Stimulated activated CD4-positive, alpha-beta T cell treated with anti-CD3 and anti-CD28 coated beads, Interleukin-4, amount 100 ng/mL, for 1 hour (primary cell): Measurements from ENCODE around the gene MOB1B.
"Not testable (repeated sequence)": the region's sequence is repeated elsewhere in the genome, so short reads cannot be mapped to it uniquely, and the experiment has no call there.

Source experiments
- DNase-seq: peaks from one replicate; pipeline ENCODE4 v3.0.0-alpha.2; 2020

The MOB1B gene

DNA sequence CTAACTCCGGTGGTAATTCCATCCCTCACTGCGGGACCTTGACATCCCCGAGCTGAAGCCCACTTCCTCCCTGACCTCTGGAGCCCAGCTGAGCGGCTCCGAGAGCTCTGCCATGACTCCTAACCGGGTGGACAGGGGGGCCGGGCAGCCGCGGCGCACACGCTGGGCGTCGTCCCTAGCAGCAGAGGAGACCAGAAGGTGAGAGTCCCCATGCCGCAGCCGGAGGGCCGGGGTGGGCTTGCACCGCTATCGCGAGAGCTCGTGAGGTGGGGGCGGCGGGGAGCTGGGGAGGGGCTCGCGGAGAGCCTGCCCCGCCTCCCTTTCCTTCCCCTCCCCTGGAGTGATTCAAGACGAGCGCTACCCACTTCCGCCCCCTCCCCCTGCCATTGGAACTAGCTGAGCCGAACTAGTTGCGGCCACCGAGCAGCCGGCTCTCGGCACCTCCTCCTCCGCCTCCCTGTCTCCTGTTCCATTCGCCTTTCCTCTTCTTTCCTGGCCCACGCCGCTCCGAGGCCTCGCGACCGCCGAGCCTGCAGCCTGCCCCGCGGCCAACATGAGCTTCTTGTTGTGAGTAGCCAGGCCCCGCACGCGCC is at the start of gene MOB1B:
MOB1B (plus strand) TSS at position 386 of the 593 bp plus-strand sequence; CDS start at position 554, 168 bp downstream.
- DNase-seq, result peak; percentile 85

- DNase-seq, result no peak
These were observed 46.7 kb upstream of the MOB1B start for GRCh38 chr4:70855464-70855863.

- no peak for DNase-seq
These were observed 43.7 kb upstream of the MOB1B start for GRCh38 chr4:70858454-70858853.

DNA sequence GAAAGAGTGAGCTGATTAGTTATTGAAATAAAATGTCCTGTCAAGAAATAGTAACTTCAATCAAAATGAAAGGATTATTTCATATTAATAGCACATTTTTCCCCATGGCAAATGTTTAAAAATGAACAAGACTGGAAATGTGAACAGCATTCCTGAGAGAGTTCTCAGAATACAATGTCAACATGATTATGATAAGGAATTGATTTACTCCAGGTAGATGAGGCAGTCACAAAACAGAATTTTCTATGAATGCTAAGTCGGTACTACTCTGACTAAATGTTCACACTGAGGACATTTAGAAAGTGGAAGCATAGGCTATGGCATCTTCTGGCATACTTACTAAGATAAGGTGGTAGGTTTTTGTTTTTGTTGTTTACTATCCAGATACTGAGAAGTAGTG is 43.1 kb upstream of the MOB1B start:
- no peak for DNase-seq

- DNase-seq, result no peak
These were observed 38.9 kb upstream of the MOB1B start for GRCh38 chr4:70863099-70863790.

GRCh38 chr4:70868778-70869177 is 33.4 kb upstream of the MOB1B start:
- DNase-seq, result no peak

DNA sequence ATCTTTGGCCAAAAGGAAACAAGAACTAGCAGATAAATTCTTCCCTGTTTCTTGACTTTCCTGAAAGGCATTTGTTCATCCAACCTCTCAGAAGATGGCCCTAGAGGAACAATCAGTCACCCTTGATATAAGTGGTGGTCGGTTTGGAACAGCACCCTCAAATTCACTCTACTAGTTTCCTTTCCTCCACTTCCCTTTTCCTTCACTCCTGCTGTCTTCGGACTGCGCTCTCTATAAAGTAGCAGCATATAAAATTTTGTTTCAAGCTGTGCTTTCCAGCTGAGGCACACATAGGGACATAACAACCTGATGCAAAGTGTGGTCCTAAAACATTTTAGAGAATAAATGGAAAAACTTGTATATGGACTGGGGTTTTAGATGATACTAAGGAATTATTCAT is 29.0 kb upstream of the MOB1B start:
- DNase-seq, result no peak

GRCh38 chr4:70874268-70875156 is 27.7 kb upstream of the MOB1B start:
- no peak for DNase-seq

- no peak for DNase-seq
These were observed 24.6 kb upstream of the MOB1B start for GRCh38 chr4:70877556-70877955.

GRCh38 chr4:70880739-70881138 is 21.4 kb upstream of the MOB1B start:
- no peak for DNase-seq

DNA sequence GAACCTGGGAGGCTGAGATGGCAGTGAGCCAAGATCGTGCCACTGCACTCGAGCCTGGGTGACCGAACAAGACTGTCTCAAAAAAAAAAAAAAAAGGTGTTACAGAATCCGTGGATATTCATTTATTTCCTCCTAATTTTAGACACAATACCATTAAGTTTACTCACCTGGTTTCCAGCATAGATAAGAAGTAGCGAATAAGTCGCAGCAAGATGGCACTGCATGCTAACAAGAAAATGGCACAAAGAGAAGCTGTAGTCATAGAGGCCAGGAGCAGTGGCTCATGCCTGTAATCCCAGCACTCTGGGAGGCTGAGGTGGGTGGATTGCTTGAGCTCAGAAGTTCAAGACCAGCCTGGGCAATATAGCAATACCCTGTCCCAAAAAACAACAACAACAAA is 17.0 kb upstream of the MOB1B start:
- no peak for DNase-seq

DNA sequence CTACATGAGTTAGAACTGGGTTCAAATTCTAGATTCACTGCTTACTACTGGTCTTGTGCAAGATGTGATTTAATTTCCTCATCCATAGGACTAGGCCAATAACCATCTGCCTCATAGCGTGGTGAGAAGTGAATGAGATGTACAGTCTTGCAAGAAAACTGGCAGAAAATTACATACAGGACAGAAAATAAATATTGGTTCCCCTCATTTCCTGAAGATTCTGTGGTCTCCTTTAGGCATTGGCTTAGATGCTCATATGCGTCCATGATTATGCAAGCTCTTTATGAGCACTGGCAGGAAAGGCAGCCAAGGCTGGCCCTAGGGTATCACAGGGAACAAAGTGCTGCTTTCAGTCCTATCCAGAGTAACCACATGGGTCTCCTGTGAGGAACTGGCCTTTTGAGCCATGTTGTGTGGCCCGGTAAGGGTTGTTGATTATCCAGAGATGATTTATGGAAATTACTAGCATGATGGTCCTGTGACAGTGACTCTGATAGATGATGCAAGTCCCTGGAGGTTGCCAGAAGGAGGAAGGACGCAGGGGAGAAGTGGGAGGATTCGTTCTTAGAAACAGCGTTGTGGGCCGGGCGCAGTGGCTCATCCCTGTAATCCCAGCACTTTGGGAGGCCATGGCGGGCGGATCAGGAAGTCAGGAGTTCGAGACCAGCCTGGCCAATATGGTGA is 9.9 kb upstream of the MOB1B start:
- DNase-seq, result no peak

DNA sequence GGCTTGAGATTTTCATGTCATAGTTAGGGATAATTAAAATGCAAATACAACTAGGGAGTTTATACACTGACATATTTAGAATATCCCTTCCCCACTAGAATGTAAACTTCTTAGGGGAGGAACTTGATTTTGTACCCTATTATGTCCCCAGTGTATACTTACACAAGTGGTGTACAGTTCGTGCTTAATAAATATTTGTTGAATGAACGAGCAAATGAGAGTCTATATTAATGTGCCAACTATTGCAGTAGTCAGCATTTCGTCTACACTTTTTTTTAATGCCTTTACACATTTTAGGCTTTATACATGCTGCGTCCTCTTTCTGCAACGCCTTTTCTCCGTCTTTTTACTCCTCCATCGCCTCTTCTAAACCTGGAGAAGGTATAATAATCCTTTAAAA is 8.4 kb upstream of the MOB1B start:
- no peak for DNase-seq

GRCh38 chr4:70895405-70895804 is 6.8 kb upstream of the MOB1B start:
- no peak for DNase-seq

DNA sequence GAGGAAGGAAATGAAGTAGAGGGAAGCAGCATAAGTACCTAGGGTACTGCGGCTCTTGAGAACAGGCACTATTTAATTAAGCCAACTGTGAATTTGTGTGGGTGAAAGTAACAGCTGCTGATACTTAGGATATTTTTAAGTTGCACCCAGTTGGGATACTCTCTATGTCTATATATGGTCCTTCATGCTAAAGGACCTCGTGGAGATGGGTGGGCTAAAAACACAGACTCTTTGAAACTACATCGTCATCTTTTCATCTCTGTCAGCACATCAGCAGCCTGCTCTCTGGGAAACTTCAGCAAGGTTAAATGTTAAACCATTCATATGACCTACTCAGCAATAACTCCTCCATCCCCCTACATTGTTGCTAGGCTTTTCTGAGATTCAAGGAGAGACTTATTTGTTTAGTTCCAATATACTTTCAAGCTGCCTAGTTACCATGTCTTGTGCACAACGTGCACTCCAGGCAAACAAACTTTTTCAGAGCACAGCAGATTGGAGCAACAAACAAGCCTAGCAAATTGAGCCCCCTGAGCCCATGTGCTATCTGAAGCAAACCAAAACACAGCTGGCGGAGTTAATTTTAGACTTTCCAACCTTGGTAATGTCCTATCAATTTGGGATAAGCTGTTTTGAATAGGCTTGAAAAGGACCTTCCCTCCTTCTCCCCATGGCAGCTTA is 6.2 kb upstream of the MOB1B start:
- DNase-seq, result no peak

GRCh38 chr4:70898581-70898980 is 3.6 kb upstream of the MOB1B start:
- not testable (repeated sequence) for DNase-seq

GRCh38 chr4:70901607-70901983 is 574 bp upstream of the MOB1B start:
- DNase-seq, result no peak

DNA sequence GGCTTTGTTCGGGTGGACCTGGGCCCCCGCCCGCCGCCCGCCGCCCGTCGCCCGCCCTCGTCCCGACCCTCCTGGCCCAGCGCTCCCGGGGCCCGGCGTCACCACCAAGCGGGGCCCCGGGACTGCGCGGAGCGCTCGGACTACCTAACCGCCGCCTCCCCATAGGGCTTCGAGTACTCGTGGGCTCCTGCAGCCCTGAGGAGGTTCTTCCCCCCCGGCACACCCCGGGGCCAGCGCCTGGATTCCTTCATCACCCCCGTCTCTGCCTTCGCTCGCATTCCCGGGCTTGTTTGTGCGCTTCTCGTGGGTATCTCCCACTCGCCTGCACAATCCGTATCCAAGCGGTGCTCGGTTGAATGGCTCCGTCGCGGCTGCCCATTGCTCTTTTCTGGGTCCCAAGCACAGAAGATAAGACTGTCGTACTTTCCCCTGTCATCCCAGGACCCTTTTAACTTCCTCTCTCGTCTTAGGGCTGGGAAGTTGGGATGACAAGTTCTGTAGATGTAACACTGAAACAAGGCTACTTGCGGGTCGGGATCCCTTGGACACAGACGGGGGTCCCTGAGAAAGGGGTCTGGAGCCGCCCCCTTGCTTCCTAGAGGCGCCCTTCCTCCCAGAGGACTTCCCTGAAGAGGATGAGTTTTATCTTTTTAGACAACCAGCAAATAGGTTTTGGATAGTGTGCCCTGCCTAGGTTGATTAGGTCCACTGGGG is 565 bp downstream of the MOB1B start:
- DNase-seq, result no peak

DNA sequence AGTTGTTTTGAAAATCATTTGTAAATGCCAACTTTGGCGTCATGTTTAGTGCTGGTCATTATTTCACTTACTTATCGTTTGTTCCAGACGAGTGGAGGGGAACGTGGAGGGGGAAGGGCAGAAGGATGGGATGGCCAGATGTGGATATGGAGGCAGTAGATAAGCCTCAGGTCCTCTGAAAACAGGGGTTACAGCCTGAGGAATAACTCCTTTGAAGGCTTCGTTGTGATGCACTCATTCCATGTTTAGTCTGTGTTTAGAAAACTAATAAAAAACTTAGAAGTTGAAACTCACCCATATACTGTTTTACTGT is 1.1 kb downstream of the MOB1B start:
- DNase-seq, result no peak

DNA sequence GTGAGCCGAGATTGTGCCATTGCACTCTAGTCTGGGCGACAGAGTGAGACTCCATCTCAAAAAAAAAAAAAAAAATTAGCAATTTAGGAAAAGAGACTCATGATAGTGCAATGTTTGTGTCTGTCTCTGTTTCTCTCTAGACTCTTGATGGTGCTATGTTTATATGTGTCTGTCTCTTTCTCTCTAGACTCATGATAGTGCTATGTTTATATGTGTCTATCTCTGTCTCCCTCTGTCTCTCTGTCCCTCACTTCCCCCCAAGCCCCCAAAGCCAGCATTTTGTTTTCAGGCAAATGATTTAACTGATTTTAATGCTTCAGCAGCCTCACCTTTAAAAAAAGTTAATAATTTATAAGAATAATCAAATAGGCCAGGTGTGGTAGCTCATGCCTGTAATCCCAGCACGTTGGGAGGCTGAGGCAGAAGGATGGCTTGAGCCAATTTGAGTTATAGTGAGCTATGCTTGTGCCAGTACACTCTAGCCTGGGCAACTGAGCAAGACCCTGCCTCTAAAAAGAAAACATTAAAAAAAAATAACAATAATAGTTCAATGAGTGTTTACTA is 6.9 kb downstream of the MOB1B start:
- DNase-seq, result no peak

- no peak for DNase-seq
These were observed 11.8 kb downstream of the MOB1B start for GRCh38 chr4:70914000-70914399.

DNA sequence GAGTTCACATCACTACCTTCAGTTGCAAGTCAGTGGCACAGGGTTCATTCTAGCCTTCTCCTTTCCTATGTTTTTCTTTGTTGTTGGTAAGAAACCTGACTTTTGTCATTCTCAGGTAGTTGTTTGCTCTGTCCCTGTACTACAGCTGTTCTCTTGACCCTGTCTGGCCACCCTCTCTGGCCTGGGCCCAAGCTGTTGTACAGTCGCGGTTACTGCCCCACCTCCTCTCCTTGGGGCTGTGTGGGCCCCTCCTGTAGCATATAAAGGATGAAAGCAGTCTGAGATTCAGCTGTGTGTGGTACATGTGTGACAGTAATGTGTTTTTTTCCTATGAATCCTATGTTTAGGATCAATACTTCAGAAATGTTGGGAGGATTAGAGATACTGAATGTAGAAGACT is 12.5 kb downstream of the MOB1B start:
- no peak for DNase-seq
